Skeletal muscle tissue (tissue), 4 donors: ENCODE results near the gene CCDC83. TPM values are rescaled to one million over a fixed set of nuclear protein-coding genes. Genes with fewer than 3 reads are reported as not detected.
"Not testable (repeated sequence)": the region's sequence is repeated elsewhere in the genome, so short reads cannot be mapped to it uniquely, and the experiment has no call there.

Experiments
- H3K27ac ChIP-seq: one replicate; pipeline ENCODE4 v1.7.0; 2013; ENCODE audit warnings: mild to moderate bottlenecking, low read depth, low read length, inconsistent platforms
- H3K27me3 ChIP-seq, 3 donors: one replicate each; pipeline ENCODE4 v1.7.0; 2013; ENCODE audit warnings: low read length in 3 of 3; ENCODE audit not compliant: control insufficient read depth in 3 of 3, insufficient read depth in 3 of 3
- H3K36me3 ChIP-seq, 3 donors: one replicate each; pipeline ENCODE4 v1.7.0; 2013; ENCODE audit warnings: low read length in 3 of 3; ENCODE audit not compliant: control insufficient read depth in 3 of 3, insufficient read depth in 3 of 3
- H3K4me1 ChIP-seq, 3 donors: one replicate each; pipeline ENCODE4 v1.7.0; 2013; ENCODE audit warnings: low read length in 3 of 3, mild to moderate bottlenecking in 3 of 3; ENCODE audit not compliant: control insufficient read depth in 3 of 3, insufficient read depth in 3 of 3
- H3K4me3 ChIP-seq, 3 donors: one replicate each; pipeline ENCODE4 v1.7.0; 2013; ENCODE audit warnings: low read length in 3 of 3
- H3K9ac ChIP-seq, 3 donors: one replicate each; pipeline ENCODE4 v1.7.0; 2013; ENCODE audit warnings: low read length in 3 of 3, mild to moderate bottlenecking in 3 of 3, moderate library complexity in 2 of 3, low read depth in 1 of 3
- H3K9me3 ChIP-seq, 3 donors: one replicate each; pipeline ENCODE4 v1.7.0; 2013; ENCODE audit warnings: low read length in 3 of 3; ENCODE audit not compliant: control insufficient read depth in 3 of 3
- total RNA-seq: library from RNA; depleted of rRNA; stranded (reverse); fragments of >200 nt; gene quantifications from one replicate; pipeline ENCODE4 v1.2.3, GENCODE V29; 2014
- donor health status: Osteomylitis.

The CCDC83 gene
- total RNA-seq, 1 donor from 2014 or later, result not detected

DNA sequence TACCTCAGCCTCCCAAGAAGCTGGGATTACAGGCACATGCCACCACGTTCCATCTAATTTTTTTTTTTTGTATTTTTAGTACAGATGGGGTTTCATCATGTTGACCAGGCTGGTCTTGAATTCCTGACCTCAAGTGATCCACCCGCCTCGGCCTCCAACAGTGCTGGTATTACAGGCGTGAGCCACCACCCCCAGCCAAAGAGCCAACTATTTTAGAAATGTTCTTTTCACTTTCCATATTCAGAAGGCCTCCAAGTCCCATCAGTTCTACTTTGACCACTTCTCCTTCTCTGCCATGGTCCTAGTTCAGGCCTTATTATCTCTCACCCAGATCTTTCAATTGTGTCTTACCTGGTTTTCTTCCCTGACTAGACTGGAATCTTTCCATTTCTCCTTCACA lies 48.2 kb downstream of the CCDC83 start:
- Histone ChIP-seq H3K9ac (no peak overlapping the region), H3K27ac (no peak overlapping the region), H3K9me3 (no peaks in the 10 kb centered on the region), H3K36me3 (no peaks in the 10 kb centered on the region), H3K4me1 (no peaks in the 10 kb centered on the region), H3K4me3 (no peak overlapping the region), H3K27me3 (no peaks in the 10 kb centered on the region)

GRCh38 chr11:85903811-85904210 lies 48.6 kb downstream of the CCDC83 start:
- no peak overlapping the region for H3K9ac ChIP-seq
- H3K27ac ChIP-seq, result no peak overlapping the region
- H3K4me1 ChIP-seq, result no peaks in the 10 kb centered on the region
- H3K27me3 ChIP-seq, result no peaks in the 10 kb centered on the region
- no peaks in the 10 kb centered on the region for H3K9me3 ChIP-seq
- no peak overlapping the region for H3K4me3 ChIP-seq
- H3K36me3 ChIP-seq, result no peaks in the 10 kb centered on the region

GRCh38 chr11:85912414-85912813 lies 57.2 kb downstream of the CCDC83 start:
- Histone ChIP-seq H3K27me3 (no peaks in the 10 kb centered on the region), H3K9me3 (peaks cover 0 to 4% (median 2%) of the 10 kb centered on the region in 3 donors), H3K4me3 (no peak overlapping the region), H3K9ac (no peak overlapping the region), H3K4me1 (no peaks in the 10 kb centered on the region), H3K36me3 (no peaks in the 10 kb centered on the region), H3K27ac (no peak overlapping the region)

DNA sequence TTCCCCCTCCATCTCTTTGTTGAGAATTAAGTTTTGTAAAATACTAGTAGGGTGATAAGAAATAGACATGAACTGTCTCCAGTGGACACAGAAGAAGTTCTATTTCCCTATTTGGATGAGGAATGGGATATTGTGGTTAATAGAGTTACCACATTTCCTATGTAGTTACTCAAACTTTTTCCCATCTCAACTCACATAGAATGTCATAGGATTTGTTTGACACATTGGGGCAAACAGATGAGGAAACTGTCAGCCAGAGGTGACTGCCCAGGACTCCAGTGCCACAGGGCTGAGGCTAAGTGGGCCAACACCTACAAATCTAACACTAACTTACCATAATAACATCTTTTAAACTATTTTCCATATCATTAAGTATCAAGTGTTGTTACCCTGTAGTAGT lies 58.3 kb downstream of the CCDC83 start:
- no peak overlapping the region for H3K4me3 ChIP-seq
- H3K9me3 ChIP-seq, result peaks cover 0 to 4% (median 2%) of the 10 kb centered on the region in 3 donors
- no peaks in the 10 kb centered on the region for H3K4me1 ChIP-seq
- H3K27me3 ChIP-seq, result no peaks in the 10 kb centered on the region
- H3K27ac ChIP-seq, result no peak overlapping the region
- H3K36me3 ChIP-seq, result no peaks in the 10 kb centered on the region
- no peak overlapping the region for H3K9ac ChIP-seq

- Histone ChIP-seq H3K27me3 (no peaks in the 10 kb centered on the region), H3K4me1 (no peaks in the 10 kb centered on the region), H3K36me3 (no peaks in the 10 kb centered on the region), H3K4me3 (no peak overlapping the region), H3K27ac (no peak overlapping the region), H3K9ac (no peak overlapping the region), H3K9me3 (peaks cover 0 to 4% (median 2%) of the 10 kb centered on the region in 3 donors)
These were observed 59.2 kb downstream of the CCDC83 start for GRCh38 chr11:85914425-85914824.

GRCh38 chr11:85918910-85919794 lies 64.0 kb downstream of the CCDC83 start:
- Histone ChIP-seq H3K9me3 (peaks cover 0 to 5% (median 4%) of the 10 kb centered on the region in 3 donors), H3K36me3 (no peaks in the 10 kb centered on the region), H3K27ac (no peak overlapping the region), H3K4me1 (no peaks in the 10 kb centered on the region), H3K4me3 (no peak overlapping the region), H3K9ac (no peak overlapping the region), H3K27me3 (no peaks in the 10 kb centered on the region)

DNA sequence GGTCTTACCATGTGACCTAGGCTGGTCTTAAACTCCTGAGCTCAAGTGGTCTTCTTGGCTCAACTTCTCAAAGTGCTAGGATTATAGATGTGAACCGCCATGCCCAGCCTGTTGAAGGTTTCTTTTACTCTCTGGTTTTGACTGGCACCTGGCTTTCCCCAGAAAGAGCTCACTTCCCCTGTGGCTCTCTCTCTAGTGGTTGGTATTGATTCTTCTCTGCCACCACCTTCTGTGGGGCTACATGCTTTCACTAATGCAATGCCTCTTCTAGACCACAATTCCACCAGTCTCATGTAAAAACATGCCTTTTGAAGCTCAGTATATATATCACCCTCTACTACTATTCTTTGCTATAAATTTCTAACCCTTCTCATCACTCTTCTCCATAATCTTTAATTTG lies 67.2 kb downstream of the CCDC83 start:
- Histone ChIP-seq H3K9ac (no peak overlapping the region), H3K4me1 (no peaks in the 10 kb centered on the region)

GRCh38 chr11:85923455-85923854 lies 68.3 kb downstream of the CCDC83 start:
- H3K36me3 ChIP-seq, result no peaks in the 10 kb centered on the region
- no peaks in the 10 kb centered on the region for H3K27me3 ChIP-seq
- no peak overlapping the region for H3K9ac ChIP-seq
- no peak overlapping the region for H3K27ac ChIP-seq
- peaks cover 0 to 3% (median 0%) of the 10 kb centered on the region in 3 donors for H3K9me3 ChIP-seq
- H3K4me3 ChIP-seq, result no peak overlapping the region
- H3K4me1 ChIP-seq, result no peaks in the 10 kb centered on the region

More for the DNA sequence above, 67.2 kb downstream of the CCDC83 start:
- Histone ChIP-seq H3K4me3 (no peak overlapping the region), H3K36me3 (no peaks in the 10 kb centered on the region), H3K27ac (no peak overlapping the region), H3K27me3 (no peaks in the 10 kb centered on the region), H3K9me3 (peaks cover 0 to 3% (median 0%) of the 10 kb centered on the region in 3 donors)

DNA sequence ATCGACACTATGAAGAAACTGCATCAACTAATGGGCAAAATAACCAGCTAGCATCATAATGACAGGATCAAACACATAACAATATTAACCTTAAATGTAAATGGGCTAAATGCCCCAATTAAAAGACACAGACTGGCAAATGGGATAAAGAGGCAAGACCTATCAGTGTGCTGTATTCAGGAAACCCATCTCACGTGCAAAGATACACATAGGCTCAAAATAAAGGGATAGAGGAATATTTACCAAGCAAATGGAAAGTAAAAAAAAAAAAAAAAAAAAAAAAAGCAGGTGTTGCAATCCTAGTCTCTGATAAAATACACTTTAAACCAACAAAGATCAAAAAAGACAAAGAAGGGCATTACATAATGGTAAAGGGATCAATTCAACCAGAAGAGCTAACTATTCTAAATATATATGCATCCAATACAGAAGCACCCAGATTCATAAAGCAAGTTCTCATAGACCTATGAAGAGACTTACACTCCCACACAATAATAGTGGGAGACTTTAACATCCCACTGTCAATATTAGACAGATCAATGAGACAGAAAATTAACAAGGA lies 71.6 kb downstream of the CCDC83 start:
- H3K9me3 ChIP-seq, H3K27me3 ChIP-seq, H3K36me3 ChIP-seq, H3K4me3 ChIP-seq, H3K27ac ChIP-seq, H3K4me1 ChIP-seq, H3K9ac ChIP-seq: not testable (repeated sequence)

- no peak overlapping the region for H3K4me3 ChIP-seq
- peaks cover 0 to 2% (median 0%) of the 10 kb centered on the region in 3 donors for H3K9me3 ChIP-seq
- H3K9ac ChIP-seq, result no peak overlapping the region
- H3K27me3 ChIP-seq, result peaks cover 0 to 5% (median 4%) of the 10 kb centered on the region in 3 donors
- no peaks in the 10 kb centered on the region for H3K36me3 ChIP-seq
- no peak overlapping the region for H3K27ac ChIP-seq
- H3K4me1 ChIP-seq, result no peaks in the 10 kb centered on the region
These were observed 75.7 kb downstream of the CCDC83 start for GRCh38 chr11:85930879-85931366.
